ENCODE results near the gene SLC9C1. TPM values are rescaled to one million over a fixed set of nuclear protein-coding genes. Genes with fewer than 3 reads are reported as not detected.

The SLC9C1 gene
- total RNA-seq, 3 donors from 2014 or later: 0.15 to 0.48 TPM; not detected in 1

DNA sequence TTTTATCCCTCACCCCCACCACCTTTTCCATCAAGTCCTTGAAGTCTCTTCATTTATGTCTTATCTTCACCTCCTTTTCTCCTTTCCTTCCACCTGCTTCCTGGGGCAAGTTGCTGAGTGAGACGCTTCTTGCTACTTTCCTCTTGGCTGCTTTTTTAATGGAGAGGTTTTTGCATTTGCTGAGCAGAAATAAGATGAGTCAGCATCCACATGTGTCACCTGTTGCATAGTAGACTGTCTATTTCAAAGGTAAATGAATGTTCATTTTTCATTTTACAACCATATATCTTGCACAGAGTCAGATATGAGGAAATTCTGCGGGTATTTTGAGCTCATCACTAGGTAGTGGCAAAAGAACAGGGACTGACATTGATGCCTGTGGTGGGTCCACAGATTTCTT lies 189.2 kb downstream of the SLC9C1 start:
- H3K27me3 ChIP-seq: no peaks in the 10 kb centered on the region
- intact Hi-C loops (cut with DNase I; ENCODE audit: low total_unique reads): no loop called here
- H3K27ac ChIP-seq: no peak overlapping the region
- no peak for DNase-seq (ENCODE audit: low spot score in 2 of 2)
- H3K9me3 ChIP-seq: no peaks in the 10 kb centered on the region
- TF ChIP-seq POLR2A (IDR thresholded peaks at IDR 0.05) (no peak), POLR2AphosphoS5 (IDR thresholded peaks at IDR 0.05) (no peak)
- TF ChIP-seq, protein P1, sequence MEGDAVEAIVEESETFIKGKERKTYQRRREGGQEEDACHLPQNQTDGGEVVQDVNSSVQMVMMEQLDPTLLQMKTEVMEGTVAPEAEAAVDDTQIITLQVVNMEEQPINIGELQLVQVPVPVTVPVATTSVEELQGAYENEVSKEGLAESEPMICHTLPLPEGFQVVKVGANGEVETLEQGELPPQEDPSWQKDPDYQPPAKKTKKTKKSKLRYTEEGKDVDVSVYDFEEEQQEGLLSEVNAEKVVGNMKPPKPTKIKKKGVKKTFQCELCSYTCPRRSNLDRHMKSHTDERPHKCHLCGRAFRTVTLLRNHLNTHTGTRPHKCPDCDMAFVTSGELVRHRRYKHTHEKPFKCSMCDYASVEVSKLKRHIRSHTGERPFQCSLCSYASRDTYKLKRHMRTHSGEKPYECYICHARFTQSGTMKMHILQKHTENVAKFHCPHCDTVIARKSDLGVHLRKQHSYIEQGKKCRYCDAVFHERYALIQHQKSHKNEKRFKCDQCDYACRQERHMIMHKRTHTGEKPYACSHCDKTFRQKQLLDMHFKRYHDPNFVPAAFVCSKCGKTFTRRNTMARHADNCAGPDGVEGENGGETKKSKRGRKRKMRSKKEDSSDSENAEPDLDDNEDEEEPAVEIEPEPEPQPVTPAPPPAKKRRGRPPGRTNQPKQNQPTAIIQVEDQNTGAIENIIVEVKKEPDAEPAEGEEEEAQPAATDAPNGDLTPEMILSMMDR (IDR thresholded peaks at IDR 0.05): no peak
- no peaks in the 10 kb centered on the region for H3K4me1 ChIP-seq
- H3K4me3 ChIP-seq: no peak overlapping the region
- no peaks in the 10 kb centered on the region for H3K36me3 ChIP-seq

DNA sequence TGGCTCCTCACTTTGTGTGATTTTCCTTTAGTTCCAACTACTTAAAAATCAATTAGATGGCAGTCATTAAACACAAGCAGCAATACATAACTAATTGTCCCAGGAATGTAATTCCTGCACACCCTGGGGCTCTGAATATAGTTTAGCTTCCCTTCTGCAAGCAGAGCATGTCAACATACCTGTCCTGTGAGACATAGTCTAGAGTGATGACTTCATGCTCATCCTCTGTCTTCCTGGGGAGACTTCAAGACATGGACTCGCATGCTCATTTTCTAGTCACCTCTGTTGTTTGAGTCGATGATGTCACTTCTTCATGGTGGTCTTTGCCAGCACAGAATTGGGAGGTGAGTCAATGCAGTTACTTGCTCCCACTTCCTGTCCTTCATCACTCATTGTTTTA lies 192.1 kb downstream of the SLC9C1 start:
- Histone ChIP-seq H3K27me3 (no peaks in the 10 kb centered on the region), H3K9me3 (no peaks in the 10 kb centered on the region), H3K4me1 (no peaks in the 10 kb centered on the region), H3K4me3 (no peak overlapping the region), H3K27ac (no peak overlapping the region), H3K36me3 (no peaks in the 10 kb centered on the region)
- no peak for TF ChIP-seq POLR2AphosphoS5 (IDR thresholded peaks at IDR 0.05)
- TF ChIP-seq, protein P1 (IDR thresholded peaks at IDR 0.05): no peak
- no peak for TF ChIP-seq POLR2A (IDR thresholded peaks at IDR 0.05)
- intact Hi-C loops (cut with DNase I; ENCODE audit: low total_unique reads): no loop called here
- DNase-seq (ENCODE audit: low spot score in 2 of 2): no peak

DNA sequence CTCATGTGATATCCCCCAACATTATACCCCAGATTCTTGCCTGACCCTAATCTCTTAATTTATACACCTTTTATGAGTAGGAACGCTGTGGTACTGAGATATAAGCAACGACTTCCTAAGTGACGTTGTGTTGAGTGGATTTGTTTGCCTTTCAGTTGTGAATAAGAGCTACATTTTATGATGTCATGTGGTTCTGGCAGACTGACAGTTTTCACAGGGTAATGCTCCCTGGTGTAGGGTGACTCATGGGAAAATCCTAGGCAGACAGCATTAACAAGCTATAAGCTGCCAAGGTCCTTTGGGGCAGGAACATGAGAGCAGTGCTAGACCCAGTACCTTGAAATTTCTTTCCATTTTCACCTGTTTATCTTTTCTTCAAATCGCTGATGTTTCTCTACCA lies 196.6 kb downstream of the SLC9C1 start:
- TF ChIP-seq POLR2AphosphoS5 (IDR thresholded peaks at IDR 0.05) (no peak), POLR2A (IDR thresholded peaks at IDR 0.05) (no peak)
- TF ChIP-seq, protein P1 (IDR thresholded peaks at IDR 0.05): no peak
- H3K36me3 ChIP-seq: no peaks in the 10 kb centered on the region
- intact Hi-C loops (cut with DNase I; ENCODE audit: low total_unique reads): no loop called here
- H3K27me3 ChIP-seq: no peaks in the 10 kb centered on the region
- H3K27ac ChIP-seq: no peak overlapping the region
- H3K4me1 ChIP-seq: no peaks in the 10 kb centered on the region
- DNase-seq (ENCODE audit: low spot score in 2 of 2): peak in 1 of 2 donors; percentile 37
- H3K4me3 ChIP-seq: no peak overlapping the region
- H3K9me3 ChIP-seq: no peaks in the 10 kb centered on the region

DNA sequence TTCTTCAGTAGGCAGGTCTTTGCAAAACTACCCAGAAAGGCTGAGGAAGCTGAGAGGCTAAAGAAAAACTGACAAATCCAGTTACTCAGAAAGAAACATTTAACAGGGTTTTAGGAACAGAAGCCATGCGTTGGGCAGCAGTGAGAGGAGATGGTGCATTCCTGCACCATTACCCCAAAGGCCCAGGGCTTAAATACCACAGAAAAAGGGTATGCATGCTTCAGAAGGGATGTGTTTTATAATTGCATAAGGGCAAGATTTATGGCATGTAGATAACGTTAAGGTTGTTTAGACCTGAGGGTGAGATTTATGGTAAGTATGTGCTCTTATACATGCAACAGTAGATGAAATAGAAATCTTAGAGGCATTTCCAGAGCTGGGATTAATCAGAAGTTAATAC lies 197.8 kb downstream of the SLC9C1 start:
- no peaks in the 10 kb centered on the region for H3K4me1 ChIP-seq
- TF ChIP-seq POLR2AphosphoS5 (IDR thresholded peaks at IDR 0.05) (no peak), POLR2A (IDR thresholded peaks at IDR 0.05) (no peak)
- TF ChIP-seq, protein P1 (IDR thresholded peaks at IDR 0.05): no peak
- no peak overlapping the region for H3K4me3 ChIP-seq
- H3K9me3 ChIP-seq: no peaks in the 10 kb centered on the region
- H3K27ac ChIP-seq: no peak overlapping the region
- intact Hi-C loops (cut with DNase I; ENCODE audit: low total_unique reads): no loop called here
- no peaks in the 10 kb centered on the region for H3K36me3 ChIP-seq
- no peaks in the 10 kb centered on the region for H3K27me3 ChIP-seq
- no peak for DNase-seq (ENCODE audit: low spot score in 2 of 2)

DNA sequence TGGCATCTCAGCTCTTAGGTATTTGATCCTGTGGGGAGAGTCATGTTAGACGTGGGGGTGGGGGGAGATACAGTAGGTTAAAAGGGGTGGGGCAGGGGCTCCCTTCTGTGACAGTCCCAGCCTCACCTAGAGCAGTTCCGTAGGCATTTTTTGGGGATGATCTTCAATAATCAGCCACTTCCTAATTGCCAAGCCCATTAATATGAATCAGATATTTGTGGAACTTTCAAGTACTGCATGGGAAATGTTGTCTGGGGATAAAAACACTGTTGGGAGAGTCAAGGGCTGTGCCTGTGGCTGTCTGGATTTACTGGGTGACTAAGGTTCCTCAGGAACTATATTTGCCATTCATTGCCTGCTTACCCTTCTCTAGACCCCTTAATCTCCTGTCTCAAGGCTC lies 198.3 kb downstream of the SLC9C1 start:
- intact Hi-C loops (cut with DNase I; ENCODE audit: low total_unique reads): no loop called here
- no peak for DNase-seq (ENCODE audit: low spot score in 2 of 2)

More for the DNA sequence above, 198.3 kb downstream of the SLC9C1 start:
- no peaks in the 10 kb centered on the region for H3K36me3 ChIP-seq
- no peak for TF ChIP-seq POLR2A (IDR thresholded peaks at IDR 0.05)
- TF ChIP-seq, protein P1 (IDR thresholded peaks at IDR 0.05): no peak
- no peak for TF ChIP-seq POLR2AphosphoS5 (IDR thresholded peaks at IDR 0.05)
- H3K27ac ChIP-seq: no peak overlapping the region
- no peaks in the 10 kb centered on the region for H3K27me3 ChIP-seq
- no peak overlapping the region for H3K4me3 ChIP-seq
- no peaks in the 10 kb centered on the region for H3K9me3 ChIP-seq
- H3K4me1 ChIP-seq: no peaks in the 10 kb centered on the region
